Measurements from ENCODE around the gene PPP1CB.

The PPP1CB gene

DNA sequence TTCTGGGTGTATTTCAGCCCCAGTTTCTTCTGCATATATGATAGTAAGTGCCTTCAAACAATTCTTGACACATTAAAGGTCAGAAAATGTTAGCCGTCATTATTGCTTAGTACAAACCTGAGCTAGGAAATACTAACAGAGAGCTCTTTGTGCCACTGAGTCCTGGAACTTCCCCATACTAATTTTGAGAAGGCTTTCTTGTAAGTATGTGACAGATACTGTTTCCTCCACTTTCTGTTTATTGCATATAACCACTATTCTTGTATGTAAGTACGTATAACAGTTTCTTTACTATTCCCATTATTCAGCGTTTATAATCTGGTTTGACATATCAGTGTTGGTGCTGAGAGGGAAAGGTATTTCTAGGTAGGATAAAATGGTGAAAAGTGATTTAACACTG, 9.8 kb downstream of the PPP1CB start:
- no peak overlapping the region for H3K4me3 ChIP-seq (ENCODE audit: low read depth, low read length)
- TF ChIP-seq, protein P1, sequence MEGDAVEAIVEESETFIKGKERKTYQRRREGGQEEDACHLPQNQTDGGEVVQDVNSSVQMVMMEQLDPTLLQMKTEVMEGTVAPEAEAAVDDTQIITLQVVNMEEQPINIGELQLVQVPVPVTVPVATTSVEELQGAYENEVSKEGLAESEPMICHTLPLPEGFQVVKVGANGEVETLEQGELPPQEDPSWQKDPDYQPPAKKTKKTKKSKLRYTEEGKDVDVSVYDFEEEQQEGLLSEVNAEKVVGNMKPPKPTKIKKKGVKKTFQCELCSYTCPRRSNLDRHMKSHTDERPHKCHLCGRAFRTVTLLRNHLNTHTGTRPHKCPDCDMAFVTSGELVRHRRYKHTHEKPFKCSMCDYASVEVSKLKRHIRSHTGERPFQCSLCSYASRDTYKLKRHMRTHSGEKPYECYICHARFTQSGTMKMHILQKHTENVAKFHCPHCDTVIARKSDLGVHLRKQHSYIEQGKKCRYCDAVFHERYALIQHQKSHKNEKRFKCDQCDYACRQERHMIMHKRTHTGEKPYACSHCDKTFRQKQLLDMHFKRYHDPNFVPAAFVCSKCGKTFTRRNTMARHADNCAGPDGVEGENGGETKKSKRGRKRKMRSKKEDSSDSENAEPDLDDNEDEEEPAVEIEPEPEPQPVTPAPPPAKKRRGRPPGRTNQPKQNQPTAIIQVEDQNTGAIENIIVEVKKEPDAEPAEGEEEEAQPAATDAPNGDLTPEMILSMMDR (IDR thresholded peaks at IDR 0.05; ENCODE audit: borderline replicate concordance, insufficient read depth, low read depth, low read length) = no peak

DNA sequence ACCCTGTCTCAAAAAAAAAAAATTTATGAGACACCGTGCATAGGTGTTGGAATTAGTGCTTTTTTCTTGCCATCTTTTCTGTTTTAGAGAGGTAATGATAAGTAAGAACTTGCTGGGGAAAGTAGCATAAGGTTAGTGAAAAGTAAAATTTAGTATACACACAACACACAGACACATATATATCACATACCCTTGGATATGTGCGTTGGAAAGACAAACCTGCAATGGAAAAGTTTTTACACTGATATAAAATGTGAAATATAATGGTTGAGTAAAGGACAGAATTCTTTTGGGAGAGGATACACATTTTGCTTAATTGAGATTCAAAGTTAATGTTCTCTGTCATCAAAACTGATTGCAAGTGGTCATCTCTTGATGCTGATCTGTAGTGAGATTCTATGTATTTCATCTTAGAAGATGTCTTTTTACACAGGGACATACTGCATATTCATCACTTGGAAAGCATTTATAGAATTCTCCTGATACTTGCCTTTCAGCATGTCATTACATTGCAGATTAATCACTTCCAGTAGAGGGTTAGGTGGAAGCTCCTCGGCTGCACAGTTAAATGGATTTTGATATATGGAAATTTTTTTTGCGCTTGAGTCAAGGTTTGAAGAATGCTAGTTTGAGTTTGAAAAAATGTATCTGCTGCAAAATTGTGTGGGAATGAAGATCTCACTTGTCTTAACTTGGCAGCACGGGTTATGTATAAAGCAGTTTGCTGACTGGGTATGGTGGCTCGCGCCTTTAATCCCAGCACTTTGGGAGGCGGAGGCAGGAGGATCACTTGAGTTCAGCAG, 13.5 kb downstream of the PPP1CB start:
- H3K4me3 ChIP-seq (ENCODE audit: low read depth, low read length) = no peak overlapping the region
- TF ChIP-seq, protein P1 (IDR thresholded peaks at IDR 0.05; ENCODE audit: borderline replicate concordance, insufficient read depth, low read depth, low read length) = no peak

DNA sequence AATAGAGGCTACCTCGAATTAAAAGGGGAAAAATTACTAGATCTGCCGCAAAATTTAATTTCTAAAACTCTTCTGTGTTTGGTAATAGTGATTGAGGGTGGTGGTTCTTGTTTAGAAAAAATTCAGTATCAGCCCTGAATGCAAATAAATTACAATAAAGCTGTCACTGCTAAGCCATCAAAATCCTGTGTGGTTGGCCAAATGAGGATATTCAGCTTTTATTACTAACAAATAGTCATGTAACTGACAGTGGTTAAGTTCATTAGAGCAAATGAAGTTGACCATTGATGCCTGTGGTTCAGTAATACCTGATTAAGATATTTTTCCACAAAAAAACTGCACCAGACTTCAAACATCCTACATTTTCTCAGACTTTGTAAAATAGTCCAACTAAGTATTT, 14.4 kb downstream of the PPP1CB start:
- TF ChIP-seq, protein P1 (IDR thresholded peaks at IDR 0.05; ENCODE audit: borderline replicate concordance, insufficient read depth, low read depth, low read length) = no peak
- H3K4me3 ChIP-seq (ENCODE audit: low read depth, low read length) = no peak overlapping the region

DNA sequence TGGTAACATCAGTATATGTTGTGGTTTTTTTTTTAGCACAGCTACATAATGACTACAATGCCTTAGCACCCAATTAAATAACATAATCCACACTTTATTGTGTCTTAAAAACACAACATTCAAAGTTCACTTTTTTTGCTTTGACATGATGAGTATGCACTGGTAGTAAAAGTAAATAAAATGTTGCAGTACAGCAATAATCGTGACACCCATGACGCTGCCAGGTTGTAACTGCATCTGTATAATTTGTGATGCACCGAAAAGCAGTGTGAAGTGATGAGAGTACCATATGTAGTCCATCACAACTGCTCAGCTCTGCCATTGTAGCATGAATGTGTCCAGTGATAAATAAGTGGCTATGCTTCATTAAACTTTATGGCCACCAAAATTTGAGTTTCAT, 15.7 kb downstream of the PPP1CB start:
- H3K4me3 ChIP-seq (ENCODE audit: low read depth, low read length) = no peak overlapping the region
- TF ChIP-seq, protein P1 (IDR thresholded peaks at IDR 0.05; ENCODE audit: borderline replicate concordance, insufficient read depth, low read depth, low read length) = no peak

DNA sequence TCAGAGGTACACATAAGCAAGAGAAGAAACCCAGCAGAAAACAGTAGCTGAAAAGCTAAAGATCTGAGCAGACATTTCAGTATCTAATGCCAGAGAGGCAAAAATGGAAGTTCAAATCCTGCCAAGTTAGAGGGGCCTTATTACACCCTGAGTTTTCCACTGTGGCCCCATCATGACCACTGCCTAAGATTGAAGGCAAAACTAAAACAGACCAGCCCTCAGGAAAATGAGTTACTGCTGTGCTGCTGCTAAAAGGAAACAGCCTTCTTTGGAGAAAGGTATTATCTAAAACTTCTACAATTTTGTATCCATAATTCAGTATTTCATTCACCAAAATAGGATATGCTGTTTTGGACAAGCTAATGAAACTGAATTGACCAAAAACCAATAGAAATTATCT, 16.8 kb downstream of the PPP1CB start:
- H3K4me3 ChIP-seq (ENCODE audit: low read depth, low read length) = no peak overlapping the region
- TF ChIP-seq, protein P1 (IDR thresholded peaks at IDR 0.05; ENCODE audit: borderline replicate concordance, insufficient read depth, low read depth, low read length) = no peak

DNA sequence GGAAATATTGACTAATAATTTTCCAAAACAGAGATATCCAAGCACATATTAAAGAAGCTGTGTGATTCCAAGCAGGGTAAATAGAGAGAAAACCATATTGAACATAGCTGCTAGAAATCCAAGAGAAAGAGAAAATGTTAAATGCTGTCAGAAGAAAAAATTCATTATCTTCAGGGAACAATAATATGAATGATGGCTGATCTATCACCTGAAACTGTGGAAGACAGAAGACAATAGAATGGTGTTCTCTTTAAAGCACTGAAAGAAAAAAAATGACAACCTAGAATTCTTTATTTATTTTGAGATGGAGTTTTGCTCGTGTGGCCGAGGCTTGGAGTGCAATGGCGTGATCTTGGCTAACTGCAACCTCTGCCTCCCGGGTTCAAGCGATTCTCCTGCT, 17.3 kb downstream of the PPP1CB start:
- H3K4me3 ChIP-seq (ENCODE audit: low read depth, low read length) = no peak overlapping the region
- TF ChIP-seq, protein P1 (IDR thresholded peaks at IDR 0.05; ENCODE audit: borderline replicate concordance, insufficient read depth, low read depth, low read length) = no peak

DNA sequence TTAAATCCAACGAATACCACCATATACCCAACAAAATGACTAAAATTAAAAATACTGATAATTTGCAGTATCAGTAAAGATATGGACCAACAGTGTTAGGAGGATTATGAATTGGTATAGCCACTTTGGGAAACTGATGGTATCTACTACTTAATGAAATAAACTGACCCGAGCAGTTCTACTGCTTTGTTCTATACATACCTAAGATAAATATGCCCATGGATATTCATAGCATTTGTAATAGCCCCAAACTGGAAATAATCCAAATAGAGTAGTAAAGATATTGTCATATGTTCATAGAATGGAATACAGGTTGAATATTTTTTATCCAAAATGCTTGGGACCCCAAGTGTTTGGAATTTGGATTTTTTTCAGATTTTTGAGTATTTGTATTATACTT, 20.7 kb downstream of the PPP1CB start:
- TF ChIP-seq, protein P1 (IDR thresholded peaks at IDR 0.05; ENCODE audit: borderline replicate concordance, insufficient read depth, low read depth, low read length) = no peak

More for the DNA sequence above, 20.7 kb downstream of the PPP1CB start:
- no peak overlapping the region for H3K4me3 ChIP-seq (ENCODE audit: low read depth, low read length)
